Left colon (tissue), 2 donors: ENCODE data around the gene ZNF521. TPM values are rescaled to one million over a fixed set of nuclear protein-coding genes. Genes with fewer than 3 reads are reported as not detected.

Source experiments
- ATAC-seq: fragments of 200-7000 bp; cut with Tn5 transposase; one replicate; pipeline ENCODE4 v1.9.1; 2020; ENCODE audit warnings: mild to moderate bottlenecking, moderate library complexity
- DNase-seq, 2 donors: peaks; one replicate each; pipeline ENCODE4 v3.0.0-alpha.2; 2020
- intact Hi-C, 2 donors: fragments of 100-400 bp; cut with DNase I in 1 of 2; cut with micrococcal nuclease in 1 of 2; formaldehyde crosslinking; loops; one replicate each; pipeline versions ENCODE4 v1.11.2 to v1.14.0; 2022; cut with DNase I, micrococcal nuclease
- total RNA-seq, 2 donors: library from RNA; stranded (reverse); fragmentation: NEBNext Ultra II Directional; extraction: Animal tissue kit (Norgen Biotek cat#: 25700); gene quantifications; one replicate each; pipeline ENCODE4 v1.2.1, GENCODE V29; 2021
- donor health status: DM: no; HTN: no; CAD: no.
- donor health status: DM: yes; HTN: yes; CAD: no.

ZNF521 gene
- total RNA-seq, 2 donors from 2014 or later = 2.6 to 6.9 TPM

DNA sequence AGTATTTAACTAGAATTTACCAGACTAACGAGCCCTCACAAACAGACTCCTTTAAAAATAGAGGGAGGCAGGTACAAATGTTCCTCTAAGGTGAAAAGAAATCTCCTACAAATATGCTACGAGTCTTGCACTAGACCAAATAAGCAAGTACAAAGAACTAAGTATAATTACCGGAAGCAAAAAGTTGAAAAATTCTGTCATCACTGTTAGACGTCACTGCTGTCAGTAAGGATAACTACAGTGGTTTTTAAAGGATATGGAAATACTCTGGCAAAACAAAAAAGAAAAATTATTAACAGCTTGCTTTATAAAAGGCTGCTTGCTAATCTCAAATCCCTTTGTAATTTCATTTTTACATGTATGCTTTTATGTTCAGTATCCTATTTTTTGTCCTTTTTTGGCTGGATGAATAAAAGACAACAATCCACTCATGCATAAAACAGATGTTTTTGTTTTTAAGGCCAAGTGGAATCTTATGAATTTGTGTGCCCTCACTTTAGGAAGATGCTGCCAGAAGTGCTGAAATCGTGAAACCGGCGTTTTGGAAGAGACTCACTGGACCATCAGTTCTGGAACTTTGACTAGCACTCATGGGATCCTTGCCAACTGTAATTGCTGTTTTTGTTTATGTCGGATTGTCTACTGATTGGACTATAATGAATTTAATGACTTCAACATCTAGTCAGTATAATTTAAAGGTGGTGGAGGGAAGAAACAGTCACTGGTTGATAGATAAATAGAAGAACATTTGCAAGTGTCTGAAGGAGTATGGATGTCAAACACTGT is 6.7 kb downstream of the ZNF521 start:
- ATAC-seq (no peak), DNase-seq (no peak)
- intact Hi-C loops = no loop called here

DNA sequence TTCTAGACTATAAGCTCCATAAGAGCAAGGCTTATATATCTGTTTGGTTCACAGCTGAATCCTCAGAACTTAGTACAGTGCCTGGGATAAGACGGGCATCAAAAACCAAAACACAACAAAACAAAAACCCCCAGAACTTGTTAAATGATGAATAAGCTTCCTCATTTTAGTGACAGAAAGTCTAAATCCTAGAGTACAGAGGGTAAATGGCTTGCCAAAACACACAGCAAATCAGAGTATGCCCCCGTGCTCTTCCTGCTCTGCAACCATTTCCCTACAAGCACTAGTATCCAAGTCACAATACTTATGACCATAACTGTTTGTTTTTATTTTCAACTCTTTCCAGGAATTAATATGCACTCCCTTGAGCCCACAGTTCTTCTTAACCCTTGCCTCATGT is 10.1 kb downstream of the ZNF521 start:
- DNase-seq (no peak), ATAC-seq (no peak)
- intact Hi-C loops = no loop called here

DNA sequence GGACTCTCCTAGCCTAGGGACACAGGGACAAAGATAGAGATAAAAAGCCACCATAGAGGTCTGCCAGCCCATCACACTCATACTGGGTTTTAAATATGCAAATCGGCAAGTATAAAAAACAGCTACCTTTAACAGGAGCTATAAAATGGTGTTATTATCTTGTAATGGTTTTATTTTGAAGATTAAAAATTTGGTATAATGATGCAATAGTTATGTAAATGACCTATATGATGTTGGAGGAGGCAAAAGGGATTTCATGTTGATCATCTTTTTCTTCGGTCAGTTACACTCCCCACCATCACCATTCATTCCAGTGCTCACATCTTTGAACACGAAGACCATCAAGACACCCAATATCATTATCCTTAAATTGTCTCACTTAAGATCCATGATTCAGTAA is 11.2 kb downstream of the ZNF521 start:
- ATAC-seq = no peak
- DNase-seq = no peak
- intact Hi-C loops = no loop called here

DNA sequence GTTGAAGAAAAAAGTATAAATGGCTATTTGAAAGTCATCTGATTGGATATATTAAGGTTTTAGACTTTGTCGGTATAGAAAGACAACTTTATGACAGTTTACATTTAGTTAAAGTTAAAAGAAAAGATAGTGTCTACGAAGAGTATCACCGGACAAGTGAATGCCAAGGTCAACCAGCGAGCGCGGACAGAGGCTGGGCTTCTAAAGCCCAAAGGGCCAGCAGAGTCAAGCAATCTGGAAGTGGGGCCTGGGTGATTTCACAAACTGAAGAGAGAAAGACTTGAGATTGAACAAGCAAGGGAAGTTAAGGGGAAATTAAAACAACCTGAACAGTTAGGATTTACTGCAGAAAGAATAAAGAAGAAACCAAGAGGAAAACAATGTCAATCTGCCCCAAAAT is 16.3 kb downstream of the ZNF521 start:
- intact Hi-C loops = no loop called here
- DNase-seq (no peak), ATAC-seq (no peak)

DNA sequence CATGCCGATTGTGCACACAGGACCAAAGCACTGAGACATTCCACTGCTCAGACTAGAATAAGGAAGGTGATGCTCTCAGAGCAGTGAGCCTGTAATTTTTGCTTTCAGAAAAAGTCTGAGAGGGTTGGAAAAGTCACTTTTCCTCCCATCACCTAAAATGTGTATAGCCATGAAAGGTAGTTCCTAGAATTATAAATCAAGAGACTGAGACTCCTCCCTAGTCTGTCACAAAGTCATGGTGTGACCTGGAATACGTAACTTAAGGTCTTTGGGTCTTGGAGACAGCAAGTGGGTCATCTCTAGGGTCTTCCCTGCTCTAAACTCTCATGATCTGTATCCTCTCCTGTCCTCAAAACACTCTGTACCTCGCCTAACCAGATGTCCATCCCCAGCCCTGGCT is 16.9 kb downstream of the ZNF521 start:
- intact Hi-C loops = no loop called here
- ATAC-seq = no peak

DNA sequence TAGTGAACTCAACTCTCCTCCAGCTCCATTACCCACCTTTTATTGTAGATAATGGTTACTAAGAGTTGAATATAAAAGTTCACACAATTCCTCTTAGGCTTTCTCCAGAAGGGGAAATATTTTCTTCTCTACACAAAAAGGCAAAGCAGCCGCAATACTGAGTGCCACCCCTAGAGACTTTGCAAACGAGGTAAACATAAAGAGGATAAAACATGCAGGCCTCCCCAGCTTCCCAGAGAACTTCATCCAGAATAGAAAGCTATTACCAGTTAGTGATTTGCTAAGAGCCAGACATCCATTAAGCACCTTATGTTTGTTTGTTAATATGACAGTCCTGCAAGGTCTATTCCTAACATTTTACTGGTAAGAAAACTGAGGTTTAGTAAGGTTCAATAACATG is 17.4 kb downstream of the ZNF521 start:
- ATAC-seq (no peak), DNase-seq (no peak)
- intact Hi-C loops = no loop called here

More for the DNA sequence above, 16.9 kb downstream of the ZNF521 start:
- no peak for DNase-seq

DNA sequence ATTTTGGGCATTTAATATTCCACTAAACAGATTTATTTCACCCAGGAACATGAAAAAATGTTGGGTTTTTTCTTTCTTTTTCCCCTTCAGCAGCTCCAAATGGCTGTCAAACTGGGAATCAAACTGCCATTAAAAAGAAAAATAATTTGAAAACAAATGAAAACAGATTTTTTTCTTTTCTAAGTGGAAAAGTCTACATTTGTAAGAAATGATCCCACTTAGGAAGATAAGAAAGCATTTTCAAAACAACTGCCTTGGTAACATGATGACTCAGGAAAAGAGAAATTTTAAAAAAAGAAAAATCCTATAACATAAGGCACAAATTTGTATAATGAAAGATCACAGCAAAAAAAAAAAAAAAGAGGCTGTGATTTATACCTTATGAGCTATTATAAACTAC is 20.0 kb downstream of the ZNF521 start:
- no peak for ATAC-seq
- DNase-seq = no peak
- intact Hi-C loops = no loop called here

DNA sequence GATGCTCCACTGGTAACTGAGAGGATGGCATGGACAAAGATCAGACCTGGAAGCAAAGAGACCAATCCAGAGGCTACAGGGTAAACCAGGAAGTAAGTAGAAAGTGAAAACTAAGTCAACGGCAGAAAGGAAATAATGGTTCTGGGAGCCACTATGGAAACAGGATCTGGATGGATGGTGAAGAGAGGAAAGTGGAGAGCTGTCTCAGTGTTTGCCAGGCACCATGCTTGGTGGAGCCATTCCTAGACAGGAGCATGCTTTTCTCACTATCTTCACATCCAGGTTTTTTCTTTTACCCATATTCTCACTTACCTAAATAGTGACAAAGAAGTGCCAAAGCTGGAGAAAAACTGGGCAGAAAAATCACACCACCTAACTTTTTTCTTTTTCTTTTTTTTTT is 22.2 kb downstream of the ZNF521 start:
- intact Hi-C loops = no loop called here
- no peak for ATAC-seq
- no peak for DNase-seq

DNA sequence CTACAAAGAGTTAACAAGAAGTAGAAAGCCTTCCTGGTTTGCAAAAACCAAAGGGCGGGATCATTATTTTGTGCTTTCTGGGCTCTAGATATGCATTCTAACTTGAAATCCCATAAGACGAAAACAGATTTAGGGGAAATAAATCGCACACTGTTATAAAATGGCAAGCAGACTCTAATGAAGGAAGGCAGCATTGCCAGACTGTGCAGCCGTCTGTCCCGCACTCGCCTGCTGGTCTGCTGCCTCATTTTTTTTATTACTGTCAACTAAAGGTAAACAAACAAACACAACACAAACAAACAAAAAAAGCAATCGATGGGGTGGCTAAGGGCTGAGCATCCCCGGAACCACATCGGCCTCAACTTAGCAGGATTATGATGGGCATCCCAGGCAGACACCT is 24.4 kb downstream of the ZNF521 start:
- ATAC-seq (no peak), DNase-seq (no peak)
- intact Hi-C loops = no loop called here

DNA sequence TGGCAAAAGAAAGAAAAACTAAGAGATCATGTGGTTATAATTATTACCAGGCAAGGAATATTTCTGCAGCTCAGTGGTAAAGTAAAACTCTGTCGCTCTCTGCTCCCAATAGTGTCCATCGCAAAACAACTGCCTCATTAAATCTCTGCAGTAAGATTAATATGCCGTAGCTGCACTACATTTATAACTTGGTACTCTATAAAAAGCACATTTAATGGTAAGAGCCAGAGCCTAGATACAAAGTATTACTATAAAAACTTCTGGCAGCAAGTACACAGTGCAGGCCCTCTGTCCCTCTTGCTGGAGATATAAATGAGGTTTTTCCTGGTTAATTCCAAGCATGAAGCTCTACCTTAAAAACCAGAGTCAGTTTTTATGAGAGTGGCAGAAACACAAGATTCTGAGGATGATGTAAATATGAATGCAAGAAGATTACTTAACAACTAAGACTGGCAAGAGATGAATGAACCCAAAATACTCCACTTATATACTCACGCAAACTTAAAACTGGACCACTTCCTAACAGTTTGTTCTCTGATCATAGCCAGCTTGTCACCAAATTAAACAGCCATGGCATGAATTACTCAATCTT is 25.5 kb downstream of the ZNF521 start:
- intact Hi-C loops = no loop called here
- ATAC-seq (no peak), DNase-seq (no peak)

DNA sequence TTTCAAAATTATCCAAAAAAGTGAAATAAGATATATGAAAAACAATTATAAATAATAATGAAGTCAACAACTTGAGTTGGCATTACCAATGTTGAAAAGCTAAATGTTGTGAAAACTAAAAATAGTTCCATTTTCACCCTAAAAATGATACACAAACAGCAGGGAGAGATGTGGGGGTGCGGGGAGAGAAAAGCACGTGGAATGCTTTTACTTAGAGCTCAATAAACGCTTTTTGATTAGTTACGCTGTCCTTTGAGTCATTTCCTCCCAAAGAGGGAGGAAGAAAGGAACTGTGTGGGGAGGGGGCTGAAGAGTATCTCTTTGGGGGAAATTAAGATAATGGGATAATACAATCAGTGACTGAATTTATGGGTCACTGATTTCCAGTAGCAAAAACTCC is 29.2 kb downstream of the ZNF521 start:
- intact Hi-C loops = no loop called here
- ATAC-seq (no peak), DNase-seq (no peak)

DNA sequence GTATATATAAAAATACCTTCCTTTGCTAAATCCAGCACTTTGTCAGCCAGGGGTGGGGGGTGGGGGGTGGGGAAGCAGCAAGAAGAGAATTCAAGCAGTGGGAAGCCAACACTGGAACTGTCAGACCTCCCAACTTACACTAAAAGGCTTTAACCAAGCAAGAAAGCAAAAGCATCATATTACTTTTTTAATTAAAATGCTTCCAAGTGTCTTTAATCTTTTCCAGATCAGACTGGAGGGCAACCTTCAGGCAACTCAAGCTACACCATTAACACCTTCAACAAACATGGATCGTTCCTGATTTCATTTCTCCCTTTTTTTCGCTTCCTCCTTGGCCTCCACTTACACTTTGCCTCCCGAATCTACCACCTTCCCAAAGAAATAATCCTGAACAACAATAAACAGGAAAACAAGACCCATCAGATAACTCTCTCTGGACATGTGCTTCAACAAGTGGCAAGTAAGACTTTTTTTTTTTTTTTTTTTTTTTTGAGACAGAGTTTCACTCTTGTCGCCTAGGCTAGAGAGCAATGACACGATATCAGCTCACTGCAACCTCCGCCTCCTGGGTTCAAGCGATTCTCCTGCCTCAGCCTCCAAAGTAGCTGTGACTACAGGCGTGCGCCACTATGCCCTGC is 35.5 kb downstream of the ZNF521 start:
- ATAC-seq (no peak), DNase-seq (no peak)
- intact Hi-C loops = no loop called here

DNA sequence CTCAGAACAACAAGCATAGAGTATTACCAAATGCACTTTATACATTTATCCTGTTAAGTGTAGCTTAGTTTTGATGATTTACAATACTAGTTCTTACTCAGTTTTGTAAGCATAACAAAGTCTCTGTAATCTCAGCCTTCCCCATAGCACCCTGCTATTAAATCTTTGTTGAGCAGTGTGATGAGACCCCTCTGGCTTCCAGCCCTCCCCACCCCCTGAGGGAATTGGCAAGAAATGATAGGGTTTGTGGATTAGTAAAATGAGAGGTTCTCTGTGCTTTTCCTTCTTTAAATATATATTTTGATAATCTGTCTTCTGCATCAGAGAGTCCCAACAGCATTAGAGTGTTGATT is 37.2 kb downstream of the ZNF521 start:
- no peak for DNase-seq
- no peak for ATAC-seq
- intact Hi-C loops = no loop called here

DNA sequence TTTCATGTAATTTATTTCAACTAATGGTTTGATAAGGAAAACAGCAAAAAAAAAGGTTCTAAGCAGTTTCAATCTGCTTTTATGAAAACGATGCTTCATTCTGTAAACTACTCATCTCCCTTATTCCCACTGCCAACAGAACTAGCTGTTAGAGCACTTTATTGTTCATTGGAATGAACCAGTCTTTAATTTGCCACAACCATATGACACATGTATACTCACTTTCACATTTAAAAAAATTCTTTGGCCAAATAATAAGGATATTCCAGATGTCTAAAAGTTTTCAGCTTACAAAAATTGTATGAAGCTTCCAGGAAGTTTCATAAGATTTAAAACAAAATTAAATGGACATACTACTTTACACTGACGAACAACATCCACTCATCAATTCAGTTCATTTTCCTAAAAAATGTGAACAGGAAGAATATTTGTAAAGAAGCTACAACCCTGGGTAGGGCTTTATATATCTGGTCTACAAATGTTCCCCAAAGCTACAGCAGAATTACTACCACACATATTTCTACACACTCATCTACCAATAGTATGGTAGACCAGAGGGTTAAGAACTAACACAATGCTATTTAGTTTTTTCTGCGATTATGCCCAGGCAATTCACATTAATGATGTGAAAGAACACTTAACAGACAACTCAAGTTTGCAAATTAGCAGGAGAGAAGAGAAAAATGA is 37.7 kb downstream of the ZNF521 start:
- no peak for DNase-seq
- intact Hi-C loops = no loop called here
- no peak for ATAC-seq

DNA sequence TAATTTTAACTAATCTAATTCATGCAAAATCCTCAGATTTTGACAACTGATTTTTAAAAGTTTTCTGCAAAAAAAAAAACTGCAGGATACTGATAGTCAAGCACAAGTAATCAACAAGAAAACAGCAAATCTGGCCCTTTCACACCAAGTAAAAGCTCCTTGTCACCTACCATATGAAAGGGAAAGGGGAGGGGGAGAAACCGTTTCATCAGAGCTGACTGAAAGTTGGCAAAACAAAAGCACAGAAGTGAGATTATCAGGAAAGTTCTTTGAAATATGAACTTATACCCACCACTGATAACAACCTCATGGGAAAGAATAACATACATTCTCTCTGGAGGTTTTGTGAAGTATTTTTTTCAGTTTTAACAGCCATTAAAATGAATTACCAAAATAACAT is 38.7 kb downstream of the ZNF521 start:
- intact Hi-C loops = no loop called here
- ATAC-seq (no peak), DNase-seq (no peak)

DNA sequence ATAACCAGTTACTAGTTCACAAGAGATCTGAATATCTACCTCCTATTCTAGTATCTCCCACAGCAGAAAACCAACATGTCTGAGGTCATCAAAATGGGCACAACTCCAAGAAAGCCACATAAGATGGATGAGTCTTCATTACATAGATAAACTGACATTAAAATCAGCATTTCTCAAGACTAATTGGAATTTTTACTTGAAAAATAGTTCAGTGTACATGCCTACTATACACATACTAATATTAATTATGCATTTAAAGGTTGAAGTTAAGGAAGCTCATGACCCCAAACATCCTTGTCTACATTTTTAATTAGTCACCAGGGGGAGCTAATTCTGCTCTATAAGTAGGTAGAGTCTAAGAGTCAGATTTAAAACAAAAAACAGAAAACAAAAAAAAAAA is 41.9 kb downstream of the ZNF521 start:
- no peak for ATAC-seq
- DNase-seq = no peak
- intact Hi-C loops = no loop called here

DNA sequence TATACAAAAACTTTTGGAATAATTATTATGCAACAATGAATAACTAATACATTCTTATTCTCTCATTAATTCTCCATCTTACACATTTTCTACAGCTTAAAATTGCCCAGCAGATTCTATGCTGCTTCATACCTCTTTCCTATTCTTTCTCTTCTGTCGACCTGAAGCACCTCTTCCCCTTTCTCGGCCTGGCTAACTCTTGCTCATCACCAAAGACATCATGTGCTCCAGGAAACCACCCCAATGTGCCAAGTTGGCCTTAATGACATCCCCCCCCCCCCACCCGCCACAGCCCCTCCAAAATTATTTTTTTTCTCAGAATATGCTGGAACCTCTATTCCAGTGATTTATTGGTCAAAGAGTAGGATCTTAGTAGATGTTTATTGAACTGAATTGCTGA is 43.6 kb downstream of the ZNF521 start:
- intact Hi-C loops = no loop called here
- DNase-seq (no peak), ATAC-seq (no peak)

DNA sequence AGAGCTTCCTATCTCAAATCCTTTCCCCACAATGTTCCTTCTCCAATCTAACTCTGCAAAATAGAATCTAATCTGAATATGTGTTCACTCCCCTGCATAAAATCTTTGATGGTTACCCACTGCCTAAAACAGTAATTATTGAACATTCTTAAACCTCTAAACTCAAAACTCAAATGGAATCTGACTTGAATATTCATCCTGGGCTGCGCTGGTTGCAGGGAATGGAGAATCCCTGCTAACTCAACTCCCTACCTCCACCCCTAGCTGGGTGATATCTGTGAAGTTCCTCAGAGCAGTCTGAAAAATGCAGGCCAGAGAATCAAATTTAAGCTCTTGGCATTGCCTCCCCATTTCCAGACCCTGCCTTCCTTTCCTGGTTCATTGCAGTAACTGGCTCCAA is 44.8 kb downstream of the ZNF521 start:
- DNase-seq = no peak
- ATAC-seq = no peak
- intact Hi-C loops = no loop called here

DNA sequence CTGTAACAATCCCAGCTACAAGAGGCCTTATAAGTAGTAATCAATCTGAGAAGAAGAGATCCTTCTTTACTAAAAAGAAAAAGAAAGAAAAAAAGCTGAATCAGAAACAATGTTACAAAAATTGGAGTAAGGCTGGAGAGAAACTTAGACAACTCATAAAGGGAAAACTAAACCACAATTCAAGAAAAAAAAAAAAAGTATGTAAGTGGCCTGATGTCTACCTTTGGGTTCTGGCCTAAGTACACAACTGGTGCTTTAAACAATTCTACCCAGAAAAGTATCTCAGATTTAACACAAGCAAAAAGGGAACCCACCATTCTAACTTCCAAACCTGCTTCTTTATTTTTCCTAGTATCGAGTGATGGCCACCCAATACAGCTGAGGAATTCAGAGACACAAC is 45.3 kb downstream of the ZNF521 start:
- DNase-seq (no peak), ATAC-seq (no peak)
- intact Hi-C loops = no loop called here

DNA sequence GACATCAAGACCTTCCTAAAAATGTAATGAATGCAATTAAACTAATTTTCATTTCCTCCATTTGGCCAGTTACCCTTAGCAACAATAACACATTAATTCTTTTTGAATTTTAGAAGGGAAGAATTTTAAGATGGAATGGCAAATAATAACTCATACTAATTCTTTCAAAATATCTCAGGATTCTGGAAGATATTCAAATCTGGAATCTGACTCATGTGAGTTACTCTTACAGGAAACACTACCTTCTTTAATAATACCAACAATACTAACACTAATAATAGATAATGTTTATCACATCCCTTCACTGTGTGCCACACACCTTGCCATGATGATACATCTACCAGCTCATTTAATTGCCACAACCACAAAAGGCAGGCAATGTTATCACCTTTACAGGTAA is 46.4 kb downstream of the ZNF521 start:
- intact Hi-C loops = no loop called here

More for the DNA sequence above, 46.4 kb downstream of the ZNF521 start:
- ATAC-seq (no peak), DNase-seq (no peak)
